SW480 (cell line): ENCODE data around the gene ICOSLG.
"Not testable (repeated sequence)": the region's sequence is repeated elsewhere in the genome, so short reads cannot be mapped to it uniquely, and the experiment has no call there.

Experiments used
- DNase-seq: peaks from one replicate; pipeline ENCODE4 v3.0.0-alpha.2; 2016; ENCODE audit warnings: low spot score

Gene ICOSLG

GRCh38 chr21:44176127-44176526 lies 64.6 kb downstream of the ICOSLG start:
- not testable (repeated sequence) for DNase-seq

GRCh38 chr21:44175189-44175588 lies 65.6 kb downstream of the ICOSLG start:
- DNase-seq: not testable (repeated sequence)
